Limb (tissue), 2 donors: ENCODE measurements around the gene LRRC75B.
A peak's percentile ranks its signal among the peaks of the same experiment; 100 is the strongest.

Source experiments
- DNase-seq, 2 donors: peaks; one replicate each; pipeline ENCODE4 v3.0.0-alpha.2; 2016; ENCODE audit errors: extremely low spot score in 2 of 2

Gene LRRC75B

DNA sequence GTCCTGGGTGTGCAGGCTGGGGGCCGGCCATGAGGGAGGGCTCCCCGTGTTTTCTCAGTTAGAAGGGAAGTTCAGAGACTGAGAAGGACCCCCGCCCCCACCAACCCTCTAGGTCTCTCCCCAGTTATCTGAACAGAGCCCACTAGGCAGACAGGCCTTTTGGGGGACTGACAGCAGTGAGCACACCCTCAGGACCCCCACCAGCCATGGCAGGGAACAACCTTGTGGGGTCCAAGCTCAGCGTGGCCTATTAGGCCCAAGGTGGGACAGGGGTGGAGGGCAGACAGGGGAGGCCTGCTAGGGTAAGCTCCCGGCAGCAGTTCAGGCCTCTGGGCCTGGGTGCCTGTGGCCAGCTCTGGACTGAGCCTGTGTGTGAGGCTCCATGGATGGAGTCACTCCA lies 5.6 kb downstream of the LRRC75B start:
- DNase-seq: no peak

DNA sequence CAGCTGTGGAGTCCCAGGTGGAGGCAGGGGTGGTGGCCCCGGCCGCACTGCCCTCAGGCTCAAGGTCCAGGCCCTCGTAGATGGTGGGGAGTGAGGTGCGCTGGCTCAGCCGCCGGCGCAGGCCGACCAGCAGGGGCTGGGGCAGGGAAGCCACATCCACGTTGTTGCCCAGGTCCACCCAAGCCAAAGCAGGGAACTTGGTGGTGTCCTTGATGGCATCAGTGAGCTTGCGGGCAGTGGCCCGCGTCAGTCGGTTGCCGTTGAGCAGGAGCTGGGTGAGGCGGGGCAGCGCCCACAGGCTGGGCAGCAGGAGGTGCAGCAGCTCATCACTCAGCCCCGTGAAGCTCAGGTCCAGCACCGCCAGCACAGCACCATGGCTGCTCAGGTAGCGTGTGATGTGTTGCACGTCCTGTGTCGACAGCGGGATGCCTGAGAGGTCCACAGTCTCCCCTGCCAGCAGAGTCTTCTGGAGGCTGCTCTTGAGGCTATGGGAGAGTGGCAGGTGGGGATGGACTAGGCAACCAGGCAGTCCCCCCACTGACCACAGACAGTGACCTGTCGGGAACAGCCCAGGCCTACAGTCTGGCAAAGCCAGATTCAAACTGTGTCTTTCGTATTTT lies 6.8 kb downstream of the LRRC75B start:
- DNase-seq: no peak

DNA sequence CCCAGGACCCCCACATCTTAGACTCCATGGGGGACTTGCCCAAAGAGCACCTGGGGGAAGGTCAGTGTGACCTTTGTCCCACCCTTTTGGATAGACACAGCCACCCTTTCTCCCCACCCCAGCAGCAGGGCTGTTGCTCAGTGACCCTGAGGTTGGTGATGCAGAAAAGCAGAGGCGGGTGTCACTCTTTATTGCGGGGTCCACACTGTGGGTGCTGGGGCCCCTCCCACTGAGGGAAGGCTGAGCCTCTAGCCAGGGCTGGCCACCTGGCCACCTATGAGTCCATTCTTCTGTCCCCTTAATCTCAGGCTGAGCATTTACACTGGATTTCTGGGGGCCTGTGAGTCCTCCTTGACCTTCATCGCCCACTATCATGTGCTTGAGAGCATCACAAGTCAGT lies 7.4 kb downstream of the LRRC75B start:
- DNase-seq: no peak

DNA sequence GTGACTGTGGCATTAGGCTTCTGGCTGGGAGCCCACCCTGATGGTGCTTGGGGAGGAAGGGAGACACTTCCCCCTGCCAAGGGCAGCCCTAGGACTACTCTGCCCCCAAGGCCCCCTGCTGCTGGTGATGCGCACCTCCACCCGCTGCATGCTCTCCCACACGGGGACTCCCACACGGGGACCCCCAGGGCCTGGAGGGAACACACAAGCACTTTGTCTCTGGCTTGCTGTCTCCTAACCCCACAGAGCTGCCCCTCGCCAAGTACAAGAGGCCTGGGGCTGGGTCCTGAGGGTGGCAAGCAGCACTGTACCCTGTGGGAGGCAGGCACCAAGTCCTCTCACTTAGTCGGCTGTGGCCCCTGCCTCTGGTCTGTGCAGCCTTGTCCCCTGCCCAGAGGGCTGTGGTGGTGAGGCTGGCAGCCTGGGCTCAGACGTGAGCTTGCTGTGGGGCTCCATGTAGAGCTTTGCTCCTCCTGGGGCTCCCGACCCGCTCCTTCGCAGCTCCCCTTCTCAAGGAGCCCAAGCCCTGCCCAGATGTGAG lies 7.9 kb downstream of the LRRC75B start:
- no peak for DNase-seq

DNA sequence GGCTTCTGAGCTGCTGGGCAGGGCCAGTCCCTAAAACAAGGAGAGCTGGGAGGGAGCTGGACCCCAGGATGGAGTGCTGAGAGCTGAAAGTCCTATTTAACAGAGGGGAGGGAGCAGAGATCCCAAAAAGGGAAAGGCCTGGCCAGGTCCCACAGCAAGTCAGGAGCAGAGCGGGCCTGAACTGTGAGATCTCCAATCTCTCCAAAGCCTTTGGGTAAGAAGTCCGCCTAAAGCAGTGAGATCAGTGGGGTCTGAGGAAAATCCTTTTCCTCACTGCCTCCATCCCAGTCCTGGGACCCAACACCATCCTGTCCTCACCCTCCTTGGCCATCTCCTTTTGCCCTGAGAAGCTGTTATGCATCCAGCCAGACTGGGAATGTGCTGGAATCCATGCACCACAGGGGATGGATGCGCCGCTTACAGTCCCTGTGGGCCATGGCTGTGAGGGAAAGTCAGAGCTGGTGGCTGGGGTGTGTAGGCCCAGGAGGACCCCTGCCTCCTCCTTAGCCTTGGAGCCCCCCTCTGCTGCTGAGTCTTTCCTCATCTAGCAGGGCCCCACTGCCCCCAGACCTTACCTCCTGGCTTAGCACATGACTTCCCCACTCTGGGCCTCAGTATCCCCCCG lies 8.6 kb downstream of the LRRC75B start:
- no peak for DNase-seq

DNA sequence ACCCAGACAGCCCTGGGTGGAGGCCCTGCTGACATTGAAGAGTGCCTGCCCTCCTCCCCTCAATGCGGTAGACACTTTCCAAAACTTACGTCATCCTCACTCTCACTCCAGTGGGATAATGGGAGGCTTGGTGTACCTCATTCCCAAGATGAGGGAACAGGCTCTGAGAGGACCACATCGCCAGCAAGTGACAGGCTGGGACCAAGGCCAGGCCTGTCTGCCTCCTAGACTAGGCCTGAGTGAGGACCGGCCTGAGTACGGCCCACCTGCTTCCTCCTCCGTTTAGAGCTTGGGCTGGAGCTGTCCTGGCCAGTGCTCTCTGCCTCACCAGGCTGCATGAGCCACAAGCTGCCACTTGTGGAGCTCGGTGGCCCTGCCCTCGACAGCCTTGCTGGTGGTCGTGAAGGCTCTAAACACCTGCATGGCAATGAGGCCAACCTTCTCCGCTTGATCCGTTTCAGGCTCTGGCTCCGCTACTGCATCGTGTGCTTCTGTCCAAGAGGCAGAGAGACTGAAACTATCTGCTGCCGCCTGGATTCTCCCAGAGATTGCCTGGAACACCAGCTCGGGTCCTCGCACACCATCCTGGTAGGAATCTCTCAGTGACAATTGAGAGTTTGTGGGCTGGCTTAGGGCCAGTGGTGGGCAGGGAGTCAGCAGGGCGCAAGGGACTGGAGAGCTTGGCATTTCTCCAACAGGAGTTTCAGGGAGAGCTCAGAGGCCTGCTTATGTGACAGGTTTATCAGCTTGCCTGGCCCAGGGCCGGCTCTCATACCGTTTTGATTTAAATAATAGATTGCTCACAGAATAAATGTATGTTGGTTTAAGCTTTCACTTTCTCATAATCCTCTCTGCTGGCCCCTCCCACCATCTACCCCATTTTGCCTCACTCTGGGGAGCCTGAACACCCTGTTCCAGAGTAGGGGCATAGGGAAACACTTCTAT lies 9.4 kb downstream of the LRRC75B start:
- DNase-seq: no peak

DNA sequence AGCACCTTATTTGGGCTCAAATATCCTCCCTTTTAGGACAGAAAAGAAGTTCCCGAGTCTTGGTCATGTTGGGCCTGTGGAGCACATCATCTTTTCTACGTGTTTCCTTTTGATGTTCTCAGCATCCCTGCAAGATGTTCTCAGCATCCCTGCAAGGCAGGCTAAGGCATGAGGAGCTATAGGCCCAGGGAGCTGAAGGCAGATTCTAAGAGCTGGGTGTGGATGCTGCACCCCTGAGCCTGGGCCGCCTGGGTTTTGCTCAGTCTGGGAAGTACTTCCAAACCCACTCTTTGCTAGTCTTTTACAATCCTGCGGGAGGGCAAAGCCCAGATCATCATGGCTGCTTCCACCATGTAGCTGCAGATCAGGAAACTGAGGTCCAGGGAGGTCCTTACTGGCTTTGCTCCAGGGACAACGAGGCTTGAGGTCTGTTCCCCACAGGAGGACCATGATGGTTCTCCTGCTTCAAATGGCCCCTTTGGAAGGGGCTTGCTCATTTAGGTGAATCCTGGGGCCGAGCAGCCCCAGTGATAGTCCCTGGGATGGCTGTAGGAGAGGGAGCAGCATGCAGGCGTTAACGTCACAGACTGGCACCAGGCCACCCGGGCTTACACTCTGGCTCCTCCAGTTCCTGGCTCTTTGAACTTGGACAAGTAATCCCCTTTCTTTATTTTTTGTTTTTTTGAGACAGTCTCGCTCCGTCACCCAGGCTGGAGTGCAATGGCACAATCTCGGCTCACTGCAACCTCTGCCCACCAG lies 10.6 kb downstream of the LRRC75B start:
- DNase-seq: no peak

DNA sequence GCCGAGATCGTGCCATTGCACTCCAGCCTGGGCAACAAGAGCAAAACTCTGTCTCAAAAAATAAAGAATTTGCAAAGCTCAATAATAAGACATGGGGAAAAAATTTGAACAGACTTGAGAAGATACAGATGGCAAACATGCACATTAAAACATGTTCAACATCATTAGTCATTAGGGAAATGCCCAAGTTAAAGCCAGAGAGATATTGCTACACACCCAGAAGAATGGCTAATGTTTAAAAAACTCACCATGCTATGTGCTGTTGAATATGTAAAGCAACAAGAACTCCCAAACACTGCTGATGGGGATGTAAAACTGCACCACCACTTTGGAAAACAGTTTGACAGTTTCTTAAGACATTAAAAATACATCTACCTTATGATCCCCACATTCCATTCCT lies 12.6 kb downstream of the LRRC75B start:
- DNase-seq: no peak

DNA sequence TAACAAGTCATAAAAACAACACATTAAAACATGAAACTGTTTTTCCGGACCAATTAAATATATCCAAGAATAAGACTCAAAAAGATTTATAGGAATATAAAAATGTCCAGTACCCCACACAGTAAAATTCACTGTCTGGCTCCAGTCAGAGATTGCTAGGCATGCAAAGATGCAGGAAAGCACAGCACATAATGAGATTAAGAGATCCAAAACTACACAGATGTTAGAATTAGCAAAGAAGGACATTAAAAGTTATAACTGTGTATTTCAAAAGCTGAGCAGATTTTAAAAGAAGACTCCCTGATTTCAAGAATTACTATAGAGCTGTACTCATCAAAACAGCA lies 13.6 kb downstream of the LRRC75B start:
- no peak for DNase-seq

DNA sequence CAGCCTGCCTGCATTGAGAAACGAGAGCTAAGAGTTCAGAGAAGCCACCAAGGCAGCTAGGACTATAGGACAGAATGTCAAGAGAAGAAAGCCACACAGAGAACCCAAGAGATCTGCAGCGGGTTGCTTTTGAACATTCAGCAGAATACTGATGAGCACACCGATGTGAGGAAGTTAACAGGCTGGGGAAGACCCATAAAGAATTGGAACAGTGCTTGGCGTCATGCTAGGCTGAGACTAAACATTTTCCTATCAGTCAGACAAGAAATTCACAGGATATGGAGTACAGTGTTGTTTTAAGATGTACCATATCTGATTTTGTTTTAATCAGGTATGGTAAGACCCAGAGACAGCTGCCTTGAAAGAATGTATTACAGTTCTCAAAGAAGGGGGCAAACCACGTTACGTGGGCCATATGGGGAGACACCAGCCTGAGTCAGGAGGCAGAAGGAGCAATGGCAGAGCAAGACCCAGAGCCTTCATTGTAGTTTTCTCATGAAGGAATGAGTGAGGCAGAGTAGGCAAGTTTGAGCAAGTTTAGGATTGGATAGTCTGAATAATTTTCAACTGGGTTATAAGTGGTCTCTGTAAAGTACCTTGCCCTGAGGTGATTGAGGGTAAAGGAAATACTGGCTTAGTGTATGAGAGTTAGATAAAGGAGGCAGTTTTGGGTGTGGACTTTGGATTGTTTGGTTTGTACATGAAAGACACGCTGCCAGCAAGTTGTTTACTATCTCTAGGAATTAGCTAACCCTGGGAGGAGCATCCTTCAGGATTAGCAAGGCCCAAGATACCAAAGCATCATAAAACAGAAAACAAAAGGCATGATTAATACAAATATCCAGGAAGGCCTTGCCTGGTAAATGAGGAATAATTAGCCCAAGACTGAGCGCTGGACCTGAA lies 14.3 kb downstream of the LRRC75B start:
- no peak for DNase-seq

DNA sequence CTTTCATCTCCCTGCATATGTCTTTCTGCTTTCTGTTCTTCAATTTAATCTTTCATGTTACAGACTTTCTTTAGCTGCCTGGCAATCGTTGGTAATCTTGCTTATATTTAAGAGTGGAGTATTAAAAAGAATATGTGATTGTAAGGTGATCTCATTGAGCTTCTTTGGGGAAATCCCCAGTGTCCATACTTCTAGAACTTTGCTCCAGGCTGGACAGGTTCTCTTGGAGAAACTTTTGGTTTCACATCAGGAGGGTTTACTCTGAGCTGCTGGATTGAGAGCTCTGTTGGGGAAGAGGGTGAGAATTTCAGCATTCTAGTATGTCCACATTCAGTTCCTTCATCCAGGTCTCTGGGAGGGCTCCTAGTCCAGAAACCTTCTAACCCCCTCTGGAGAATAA lies 16.1 kb downstream of the LRRC75B start:
- no peak for DNase-seq

DNA sequence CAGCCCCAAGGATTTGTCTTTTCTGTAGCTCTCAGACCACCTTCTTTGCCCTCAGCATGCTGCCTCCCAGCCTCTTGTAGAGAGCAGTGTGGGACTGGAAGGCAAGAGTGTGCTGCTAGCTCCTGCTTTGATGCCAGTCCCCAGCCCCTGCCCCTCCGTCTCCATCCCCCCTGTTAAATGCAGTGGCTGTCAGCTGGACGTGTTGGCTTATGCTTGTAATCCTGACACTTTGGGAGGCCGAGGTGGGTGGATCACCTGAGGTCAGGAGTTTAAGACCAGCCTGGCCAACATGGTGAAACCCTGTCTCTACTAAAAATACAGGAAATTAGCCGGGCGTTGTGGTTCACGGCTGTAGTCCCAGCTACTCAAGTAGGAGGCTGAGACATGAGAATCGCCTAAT lies 21.6 kb downstream of the LRRC75B start:
- no peak for DNase-seq

DNA sequence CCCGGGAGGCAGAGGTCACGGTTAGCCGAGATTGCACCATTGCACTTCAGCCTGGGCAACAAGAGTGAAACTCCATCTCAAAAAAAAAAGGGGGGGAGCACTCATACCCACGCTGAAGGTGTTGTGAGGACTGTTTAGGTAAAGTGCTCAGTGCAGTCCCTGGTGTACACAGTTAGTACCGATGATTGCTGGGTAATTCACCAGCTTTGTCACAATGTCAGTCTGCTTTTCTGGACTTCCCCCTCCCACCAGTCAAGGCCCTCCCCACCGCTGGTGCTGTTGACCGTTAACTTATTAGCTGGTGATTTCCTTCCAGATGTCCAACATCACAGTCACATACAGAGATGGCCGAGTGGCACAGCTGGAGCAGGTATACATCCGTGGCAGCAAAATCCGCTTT lies 25.2 kb downstream of the LRRC75B start:
- no peak for DNase-seq

DNA sequence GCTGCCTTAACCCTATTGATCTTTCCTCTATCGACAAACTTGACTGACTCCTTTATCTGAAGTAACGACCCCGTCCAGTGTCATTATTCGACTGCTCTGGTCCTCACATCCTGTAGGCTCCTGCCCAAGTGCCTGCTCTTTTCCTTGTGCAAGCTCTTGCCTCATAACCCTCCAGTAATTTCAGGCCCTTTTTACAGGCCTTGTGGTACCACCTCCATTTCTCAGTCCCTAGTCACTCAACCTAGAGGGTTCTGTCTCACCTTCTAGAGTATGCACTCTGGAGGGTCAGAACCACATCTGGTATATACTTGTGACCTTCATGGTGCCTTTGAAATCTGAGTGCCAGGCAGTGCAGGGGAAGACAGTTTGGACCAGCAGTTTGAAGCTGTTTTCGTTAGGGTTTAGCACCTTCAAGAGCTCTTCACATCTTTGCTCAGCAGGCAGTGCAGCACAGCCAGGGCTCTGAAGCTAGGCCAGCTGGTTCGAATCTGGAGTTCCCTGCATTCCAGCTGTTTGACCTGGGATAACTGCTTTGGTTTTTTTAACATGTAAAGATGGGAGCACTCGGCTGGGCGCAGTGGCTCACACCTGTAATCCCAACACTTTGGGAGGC lies 25.9 kb downstream of the LRRC75B start:
- no peak for DNase-seq

DNA sequence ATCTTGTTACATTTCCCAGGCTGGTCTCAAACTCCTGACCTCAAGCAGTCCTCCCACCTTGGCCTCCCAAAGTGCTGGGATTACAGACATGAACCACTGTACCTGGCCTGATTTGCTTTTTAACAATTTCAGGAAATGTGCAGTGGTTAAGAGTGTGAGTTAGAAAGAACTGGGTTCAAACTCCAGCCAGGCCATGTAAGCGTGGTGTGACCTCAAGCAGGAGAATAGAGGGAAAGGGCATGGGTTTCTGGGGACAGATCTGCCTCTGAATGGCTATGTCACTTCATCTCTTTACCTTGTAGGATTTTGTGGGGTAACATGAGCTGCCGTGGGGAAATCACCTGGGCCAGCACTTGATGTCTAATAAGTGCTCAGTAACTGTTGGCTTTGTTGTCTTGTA lies 27.8 kb downstream of the LRRC75B start:
- DNase-seq: no peak

DNA sequence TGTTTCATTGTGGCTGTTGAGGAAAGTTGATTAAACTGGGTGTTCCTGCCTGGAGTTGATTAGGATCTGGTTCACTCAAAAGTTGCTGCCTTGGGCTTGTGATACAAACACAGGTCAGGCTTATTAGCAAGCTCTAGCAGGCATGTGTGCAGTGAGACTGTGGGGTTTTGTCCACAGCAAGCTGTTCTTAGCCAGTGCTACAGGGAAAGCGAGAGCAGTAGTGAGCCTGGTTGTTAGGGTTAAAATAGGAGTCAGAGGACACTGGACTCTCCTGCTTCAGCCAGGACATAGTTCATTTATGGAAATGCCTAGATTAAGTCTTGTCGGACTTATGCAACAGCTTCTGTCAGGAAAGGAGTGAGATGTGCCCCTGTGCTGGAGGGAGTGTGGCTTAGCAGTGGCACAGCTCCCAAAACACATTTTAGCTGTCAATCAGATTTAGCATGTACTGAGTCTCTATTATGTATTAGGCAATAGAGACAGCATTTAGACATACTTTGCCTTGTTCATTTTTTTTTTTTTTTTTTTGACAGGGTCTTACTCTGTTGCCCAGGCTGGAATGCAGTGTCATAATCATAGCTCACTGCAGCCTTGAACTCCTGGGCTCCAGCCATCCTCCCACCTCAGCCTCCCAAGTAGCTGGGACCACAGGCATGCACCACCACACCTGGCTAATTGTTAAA lies 28.4 kb downstream of the LRRC75B start:
- no peak for DNase-seq

DNA sequence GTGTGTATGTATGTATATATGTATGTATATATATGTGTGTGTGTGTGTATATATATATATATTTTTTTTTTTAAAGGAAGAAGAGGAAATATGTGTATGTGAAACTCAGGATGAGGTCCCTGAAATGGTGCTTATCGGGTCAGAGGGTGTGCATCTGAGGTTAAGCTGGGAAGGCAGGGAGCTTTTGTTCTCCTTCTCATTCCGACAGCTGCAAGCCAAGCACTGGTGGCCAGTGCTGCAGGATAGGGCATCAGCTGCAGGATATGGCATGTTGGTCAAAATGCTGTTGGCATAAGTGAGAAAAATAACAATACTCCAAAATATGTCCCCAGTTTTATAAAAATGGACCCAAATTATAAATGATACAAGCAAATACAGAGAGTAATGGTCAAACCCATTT lies 29.6 kb downstream of the LRRC75B start:
- no peak for DNase-seq

DNA sequence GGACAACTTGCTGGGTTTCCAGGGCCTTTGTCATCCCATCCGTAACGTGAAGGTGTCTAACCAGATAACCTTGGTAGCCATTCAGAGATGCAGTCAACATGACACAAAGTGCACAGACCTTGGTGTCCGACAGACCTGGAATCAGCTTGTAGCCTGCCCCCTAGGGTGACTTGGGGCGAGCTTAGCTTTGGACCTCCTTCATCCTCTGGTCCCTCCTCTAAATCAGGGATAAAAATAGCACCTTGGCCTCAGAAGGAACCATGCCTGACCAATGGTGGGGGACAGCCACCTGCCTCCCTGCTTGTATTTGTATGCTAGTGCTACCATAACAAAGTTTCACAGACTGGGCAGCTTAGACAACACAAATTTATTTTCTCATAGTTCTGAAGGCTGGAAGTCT lies 33.4 kb downstream of the LRRC75B start:
- DNase-seq: no peak

DNA sequence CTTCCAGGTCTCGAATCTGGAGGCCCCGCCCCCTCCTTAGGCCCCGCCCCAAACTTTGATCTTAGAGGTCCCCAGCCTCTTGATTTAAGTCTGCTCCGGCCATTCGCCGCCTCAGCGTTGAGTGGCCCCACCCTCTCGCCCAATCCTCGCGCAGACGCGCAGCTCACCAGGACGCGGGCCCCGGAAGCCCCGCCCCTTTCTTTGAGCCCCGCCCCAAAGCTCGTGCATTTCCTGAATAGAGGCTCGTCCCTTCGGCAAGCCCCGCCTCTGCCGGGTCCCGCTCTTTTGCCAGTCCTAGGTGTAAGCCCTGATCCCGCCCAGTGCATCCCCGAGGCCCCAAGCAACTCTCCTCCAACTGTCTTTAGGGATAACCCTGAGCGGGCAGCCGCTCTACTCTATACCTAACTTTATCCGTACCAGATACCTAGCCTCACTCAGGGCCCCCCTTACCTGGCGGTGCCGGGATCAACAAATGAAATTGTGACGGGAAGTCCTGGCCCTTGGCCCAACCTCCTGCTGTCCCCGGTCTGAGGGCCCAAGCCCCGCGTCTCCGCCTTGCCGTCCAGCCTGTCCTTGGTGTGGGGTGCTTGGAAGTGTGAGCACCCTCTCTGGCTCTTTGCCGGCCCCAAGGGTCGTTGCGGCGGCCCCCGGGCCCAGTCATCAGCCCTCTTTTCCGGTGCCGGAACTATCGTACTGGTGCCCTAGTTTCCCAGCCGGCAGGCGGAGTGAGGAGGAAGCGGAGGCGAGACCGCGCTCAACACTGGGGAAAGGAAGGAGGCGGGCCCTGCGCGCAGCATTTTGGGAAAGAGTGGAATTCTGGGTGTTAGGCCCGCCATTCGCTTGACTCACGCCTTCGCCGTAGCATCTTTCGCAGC lies 37.5 kb downstream of the LRRC75B start, which contains the start of gene SNRPD3:
SNRPD3 (plus strand) TSS at position 835 of the 875 bp plus-strand sequence. CDS start 1,676 bp downstream, outside the sequence.
- DNase-seq: peak; percentile 98 to 100
